ENCODE measurements around the gene TP53INP2.

TP53INP2 gene

DNA sequence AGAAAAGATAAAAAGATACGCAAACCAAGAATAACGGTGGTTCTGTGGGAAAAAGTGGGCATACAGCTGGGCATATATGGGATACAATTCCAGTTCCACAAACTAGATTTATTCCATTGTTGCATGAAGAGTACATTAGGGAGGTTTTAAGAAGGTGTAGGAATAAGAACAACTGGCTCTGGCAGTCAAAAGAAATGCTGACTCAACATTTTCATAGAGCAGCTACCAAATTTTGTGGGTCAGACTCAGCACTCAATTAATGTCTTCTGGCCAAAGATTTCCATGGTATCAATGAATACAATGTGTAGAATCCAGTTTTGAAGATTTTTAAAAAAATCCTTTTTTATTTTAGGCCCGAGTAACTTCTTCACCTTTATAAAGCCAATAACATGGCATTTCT, 40.2 kb downstream of the TP53INP2 start:
- Histone ChIP-seq H3K4me1 (ENCODE audit: insufficient read depth, poor library complexity, severe bottlenecking) (no peaks in the 10 kb centered on the region), H3K9me3 (ENCODE audit: severe bottlenecking) (no peaks in the 10 kb centered on the region), H3K36me3 (ENCODE audit: low read depth) (peaks cover 75% of the 10 kb centered on the region), H3K4me3 (ENCODE audit: severe bottlenecking) (no peak overlapping the region), H3K27me3 (ENCODE audit: insufficient read depth, poor library complexity, severe bottlenecking) (no peaks in the 10 kb centered on the region), H3K27ac (ENCODE audit: poor library complexity, severe bottlenecking) (no peak overlapping the region)
- TF ChIP-seq, protein P1, sequence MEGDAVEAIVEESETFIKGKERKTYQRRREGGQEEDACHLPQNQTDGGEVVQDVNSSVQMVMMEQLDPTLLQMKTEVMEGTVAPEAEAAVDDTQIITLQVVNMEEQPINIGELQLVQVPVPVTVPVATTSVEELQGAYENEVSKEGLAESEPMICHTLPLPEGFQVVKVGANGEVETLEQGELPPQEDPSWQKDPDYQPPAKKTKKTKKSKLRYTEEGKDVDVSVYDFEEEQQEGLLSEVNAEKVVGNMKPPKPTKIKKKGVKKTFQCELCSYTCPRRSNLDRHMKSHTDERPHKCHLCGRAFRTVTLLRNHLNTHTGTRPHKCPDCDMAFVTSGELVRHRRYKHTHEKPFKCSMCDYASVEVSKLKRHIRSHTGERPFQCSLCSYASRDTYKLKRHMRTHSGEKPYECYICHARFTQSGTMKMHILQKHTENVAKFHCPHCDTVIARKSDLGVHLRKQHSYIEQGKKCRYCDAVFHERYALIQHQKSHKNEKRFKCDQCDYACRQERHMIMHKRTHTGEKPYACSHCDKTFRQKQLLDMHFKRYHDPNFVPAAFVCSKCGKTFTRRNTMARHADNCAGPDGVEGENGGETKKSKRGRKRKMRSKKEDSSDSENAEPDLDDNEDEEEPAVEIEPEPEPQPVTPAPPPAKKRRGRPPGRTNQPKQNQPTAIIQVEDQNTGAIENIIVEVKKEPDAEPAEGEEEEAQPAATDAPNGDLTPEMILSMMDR (IDR thresholded peaks at IDR 0.05; ENCODE audit: poor library complexity, severe bottlenecking): no peak
- ATAC-seq (ENCODE audit: low read depth): no peak
- no peak for DNase-seq (ENCODE audit: low spot score)

- 0 out of 3 replicates have a peak, but pooled peaks have one; percentile 5 for ATAC-seq (ENCODE audit: low read depth)
- no peaks in the 10 kb centered on the region for H3K9me3 ChIP-seq (ENCODE audit: severe bottlenecking)
- peaks cover 79% of the 10 kb centered on the region for H3K36me3 ChIP-seq (ENCODE audit: low read depth)
Observed at GRCh38 chr20:34744847-34745246, 40.7 kb downstream of the TP53INP2 start.

GRCh38 chr20:34746674-34747073, 42.5 kb downstream of the TP53INP2 start:
- Histone ChIP-seq H3K27me3 (ENCODE audit: insufficient read depth, poor library complexity, severe bottlenecking) (no peaks in the 10 kb centered on the region), H3K9me3 (ENCODE audit: severe bottlenecking) (no peaks in the 10 kb centered on the region), H3K27ac (ENCODE audit: poor library complexity, severe bottlenecking) (no peak overlapping the region), H3K36me3 (ENCODE audit: low read depth) (peaks cover 95% of the 10 kb centered on the region), H3K4me3 (ENCODE audit: severe bottlenecking) (no peak overlapping the region), H3K4me1 (ENCODE audit: insufficient read depth, poor library complexity, severe bottlenecking) (no peaks in the 10 kb centered on the region)
- TF ChIP-seq, protein P1 (IDR thresholded peaks at IDR 0.05; ENCODE audit: poor library complexity, severe bottlenecking): no peak
- ATAC-seq (ENCODE audit: low read depth): no peak
- no peak for DNase-seq (ENCODE audit: low spot score)

More at GRCh38 chr20:34744847-34745246, 40.7 kb downstream of the TP53INP2 start:
- no peak for DNase-seq (ENCODE audit: low spot score)
- H3K4me1 ChIP-seq (ENCODE audit: insufficient read depth, poor library complexity, severe bottlenecking): no peaks in the 10 kb centered on the region
- H3K4me3 ChIP-seq (ENCODE audit: severe bottlenecking): no peak overlapping the region
- H3K27me3 ChIP-seq (ENCODE audit: insufficient read depth, poor library complexity, severe bottlenecking): no peaks in the 10 kb centered on the region
- H3K27ac ChIP-seq (ENCODE audit: poor library complexity, severe bottlenecking): no peak overlapping the region
- TF ChIP-seq, protein P1 (IDR thresholded peaks at IDR 0.05; ENCODE audit: poor library complexity, severe bottlenecking): no peak

DNA sequence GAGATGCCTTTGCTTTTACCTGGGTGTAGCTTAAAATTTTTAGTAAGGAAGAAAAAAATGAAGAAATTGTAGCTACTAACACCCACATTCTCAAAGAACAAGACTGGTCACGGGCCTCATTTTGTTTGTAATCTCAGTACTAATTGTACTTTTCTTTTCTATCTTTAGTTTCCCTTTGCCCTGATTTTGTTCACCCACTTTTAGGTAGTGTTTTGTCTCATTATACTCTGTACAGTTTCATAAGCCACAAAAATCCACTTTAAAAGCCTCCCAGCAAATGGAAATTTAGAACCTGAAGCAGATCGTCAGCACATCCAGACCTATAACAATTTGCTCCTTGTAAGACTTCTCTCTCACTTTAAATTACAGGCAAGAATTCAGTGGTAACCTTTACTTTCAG, 43.3 kb downstream of the TP53INP2 start:
- Histone ChIP-seq H3K4me3 (ENCODE audit: severe bottlenecking) (no peak overlapping the region), H3K27me3 (ENCODE audit: insufficient read depth, poor library complexity, severe bottlenecking) (no peaks in the 10 kb centered on the region), H3K36me3 (ENCODE audit: low read depth) (peaks cover 97% of the 10 kb centered on the region), H3K27ac (ENCODE audit: poor library complexity, severe bottlenecking) (no peak overlapping the region), H3K9me3 (ENCODE audit: severe bottlenecking) (no peaks in the 10 kb centered on the region), H3K4me1 (ENCODE audit: insufficient read depth, poor library complexity, severe bottlenecking) (no peaks in the 10 kb centered on the region)
- TF ChIP-seq, protein P1 (IDR thresholded peaks at IDR 0.05; ENCODE audit: poor library complexity, severe bottlenecking): no peak
- no peak for ATAC-seq (ENCODE audit: low read depth)
- DNase-seq (ENCODE audit: low spot score): no peak

DNA sequence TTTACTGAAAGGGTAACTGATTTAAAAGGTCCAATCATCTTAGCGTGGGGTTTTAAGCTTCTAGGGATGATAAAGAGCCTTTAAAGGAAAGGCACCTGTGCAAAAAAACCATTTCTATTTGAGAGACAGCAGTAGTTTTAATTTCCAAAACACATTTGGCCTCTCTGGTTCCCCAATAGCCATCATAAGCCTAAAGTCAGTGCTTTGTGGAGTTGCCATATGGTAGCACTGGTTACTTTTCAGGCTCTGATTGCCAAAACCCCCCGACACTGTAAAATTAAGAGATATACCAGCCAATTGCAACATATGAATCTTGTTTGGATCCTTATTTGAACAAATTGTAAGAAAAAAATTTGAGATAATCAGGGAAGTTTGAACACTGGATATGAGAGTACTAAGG, 44.6 kb downstream of the TP53INP2 start:
- ATAC-seq (ENCODE audit: low read depth): no peak
- Histone ChIP-seq H3K4me3 (ENCODE audit: severe bottlenecking) (no peak overlapping the region), H3K36me3 (ENCODE audit: low read depth) (peaks cover 94% of the 10 kb centered on the region), H3K27me3 (ENCODE audit: insufficient read depth, poor library complexity, severe bottlenecking) (no peaks in the 10 kb centered on the region), H3K27ac (ENCODE audit: poor library complexity, severe bottlenecking) (no peak overlapping the region), H3K9me3 (ENCODE audit: severe bottlenecking) (no peaks in the 10 kb centered on the region), H3K4me1 (ENCODE audit: insufficient read depth, poor library complexity, severe bottlenecking) (no peaks in the 10 kb centered on the region)
- TF ChIP-seq, protein P1 (IDR thresholded peaks at IDR 0.05; ENCODE audit: poor library complexity, severe bottlenecking): no peak
- no peak for DNase-seq (ENCODE audit: low spot score)
